Central memory CD4-positive, alpha-beta T cell (primary cell): ENCODE measurements around the gene SLC4A4.
"Not testable (repeated sequence)": the region's sequence is repeated elsewhere in the genome, so short reads cannot be mapped to it uniquely, and the experiment has no call there.

Experiments
- DNase-seq: peaks from one replicate; pipeline ENCODE4 v3.0.0; 2022

Gene SLC4A4

DNA sequence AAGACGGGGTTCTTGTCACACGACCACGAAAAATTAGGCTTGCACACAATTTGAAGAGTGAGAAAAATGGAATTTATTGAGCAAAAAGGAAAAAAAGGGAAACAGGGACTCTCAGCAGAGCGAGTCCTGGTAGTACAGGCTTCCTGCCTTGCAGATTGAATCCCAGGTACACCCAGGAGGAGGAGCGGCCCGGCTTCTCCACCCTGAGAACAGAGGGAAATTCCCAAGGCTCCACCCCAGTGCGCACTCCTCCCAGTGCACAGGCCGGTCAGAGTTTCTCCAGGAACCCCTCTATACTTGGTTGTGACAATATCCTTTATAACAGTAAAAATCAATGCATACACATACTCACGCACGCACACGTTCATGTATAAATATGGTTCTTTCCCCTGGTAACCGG is 22.0 kb downstream of the SLC4A4 start:
- DNase-seq, result no peak

DNA sequence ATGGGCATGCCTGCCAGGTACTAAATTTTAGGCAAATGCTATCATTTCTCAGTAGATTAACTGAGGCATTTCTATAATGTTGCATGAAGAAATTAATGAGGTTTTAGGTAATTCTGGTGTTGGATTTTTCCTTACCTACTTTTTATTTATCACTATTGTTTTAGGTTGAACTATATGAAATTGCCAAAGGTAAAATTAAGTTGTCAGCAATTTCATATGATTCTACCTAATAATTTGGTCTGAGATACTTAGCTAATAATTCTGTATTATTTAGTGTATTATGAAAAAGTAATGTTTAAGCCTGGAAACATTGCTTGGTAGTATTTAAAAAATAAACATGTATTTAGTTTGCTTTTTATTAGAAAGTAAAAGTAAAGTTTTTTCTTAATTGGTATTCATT is 22.7 kb downstream of the SLC4A4 start:
- DNase-seq, result no peak

DNA sequence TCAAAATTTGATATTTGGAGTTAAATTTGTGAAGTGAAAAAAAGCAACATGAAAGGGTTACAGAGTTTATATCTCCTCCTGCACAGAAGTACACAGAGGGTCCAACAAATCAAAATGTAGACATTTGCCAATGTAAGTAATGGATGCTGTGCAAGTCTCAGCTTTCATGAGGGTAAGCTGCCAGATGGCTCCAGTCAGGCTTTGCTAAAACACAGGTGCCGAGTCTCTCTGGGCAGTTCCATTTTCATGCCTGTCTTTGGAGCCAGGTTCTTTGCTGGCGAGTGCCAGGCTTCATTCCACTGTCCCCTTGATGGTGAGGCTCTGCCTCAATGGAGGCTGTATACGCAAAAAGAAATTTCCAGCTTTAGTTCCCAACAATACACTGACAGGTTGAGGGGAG is 27.9 kb downstream of the SLC4A4 start:
- no peak for DNase-seq

GRCh38 chr4:71367546-71367945 is 28.7 kb downstream of the SLC4A4 start:
- no peak for DNase-seq

GRCh38 chr4:71368906-71369305 is 30.1 kb downstream of the SLC4A4 start:
- DNase-seq, result no peak

GRCh38 chr4:71369536-71369935 is 30.7 kb downstream of the SLC4A4 start:
- no peak for DNase-seq

- DNase-seq, result no peak
Observed at GRCh38 chr4:71375494-71375893, 36.7 kb downstream of the SLC4A4 start.

DNA sequence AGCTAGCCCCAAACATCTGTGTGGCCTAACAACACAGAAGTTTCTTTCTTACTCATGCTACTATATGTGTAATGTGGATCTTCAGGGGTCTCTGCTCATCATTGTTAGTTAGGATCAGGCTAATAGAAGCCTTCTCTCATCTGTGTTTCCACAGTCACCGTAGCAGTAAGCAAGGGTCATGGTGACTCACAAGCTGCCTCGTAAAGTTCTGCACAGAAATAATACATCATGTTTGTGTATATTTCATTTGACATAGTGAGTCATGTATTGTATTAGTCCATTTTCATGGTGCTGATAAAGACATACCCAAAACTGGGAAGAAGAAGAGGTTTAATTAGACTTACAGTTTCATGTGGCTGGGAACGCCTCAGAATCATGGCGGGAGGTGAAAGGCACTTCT is 38.7 kb downstream of the SLC4A4 start:
- DNase-seq, result no peak

GRCh38 chr4:71379126-71379525 is 40.3 kb downstream of the SLC4A4 start:
- no peak for DNase-seq

GRCh38 chr4:71380788-71381187 is 42.0 kb downstream of the SLC4A4 start:
- DNase-seq, result no peak

DNA sequence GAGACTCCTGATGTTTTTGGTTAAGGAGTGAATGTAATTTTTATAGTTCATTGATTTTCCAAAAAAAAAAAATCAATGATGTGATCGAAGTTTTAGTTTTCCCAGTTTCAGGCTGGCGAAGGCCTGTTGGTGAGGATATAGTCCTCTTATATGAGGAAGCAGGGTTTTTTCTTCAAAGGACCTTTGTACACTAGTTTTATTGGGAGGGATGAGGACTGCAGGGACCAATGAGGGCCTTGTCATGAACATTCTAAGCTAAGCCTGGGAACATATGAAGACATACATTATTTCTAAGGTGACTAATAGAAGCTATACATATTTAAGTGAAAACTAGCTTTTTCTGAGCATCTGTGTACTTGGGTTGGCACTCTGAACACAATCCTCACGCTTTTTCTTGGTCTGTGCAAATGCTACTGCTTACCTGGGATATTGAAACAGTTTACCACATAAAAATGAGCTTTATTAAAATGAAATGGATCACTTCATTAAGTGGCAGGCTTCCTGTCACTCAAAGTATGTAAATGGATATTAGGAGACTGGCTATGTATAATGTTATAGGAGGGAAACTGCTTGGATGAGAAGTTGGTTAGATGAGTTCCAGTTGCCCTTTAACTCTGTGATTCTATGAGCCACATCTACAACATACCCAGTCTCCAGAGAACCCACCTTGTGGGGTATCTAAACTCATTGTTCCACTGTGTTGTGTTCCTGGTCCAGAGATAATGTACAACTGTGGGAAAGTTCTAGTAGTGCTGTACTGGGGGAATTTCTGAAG is 43.5 kb downstream of the SLC4A4 start:
- no peak for DNase-seq

- no peak for DNase-seq
Observed at GRCh38 chr4:71382900-71383560, 44.2 kb downstream of the SLC4A4 start.

DNA sequence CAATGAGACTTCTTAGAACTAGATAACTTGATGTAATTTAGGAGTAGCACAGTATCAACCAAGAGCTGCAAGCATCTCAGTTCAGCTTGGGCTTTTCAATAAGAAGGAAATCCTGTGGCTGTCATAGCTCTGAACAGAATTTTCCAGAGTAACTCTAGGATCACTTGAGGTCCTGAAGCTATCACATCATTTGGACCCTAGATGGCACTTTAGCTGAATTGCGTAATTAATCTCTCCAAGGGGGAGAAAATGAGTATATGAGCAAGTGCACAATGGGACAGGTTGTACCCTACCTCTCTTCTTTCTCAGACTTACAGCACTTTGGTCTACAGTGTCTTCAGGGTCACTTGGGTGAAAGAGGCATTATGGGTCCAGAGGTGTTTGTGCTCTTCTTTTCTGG is 45.2 kb downstream of the SLC4A4 start:
- no peak for DNase-seq

DNA sequence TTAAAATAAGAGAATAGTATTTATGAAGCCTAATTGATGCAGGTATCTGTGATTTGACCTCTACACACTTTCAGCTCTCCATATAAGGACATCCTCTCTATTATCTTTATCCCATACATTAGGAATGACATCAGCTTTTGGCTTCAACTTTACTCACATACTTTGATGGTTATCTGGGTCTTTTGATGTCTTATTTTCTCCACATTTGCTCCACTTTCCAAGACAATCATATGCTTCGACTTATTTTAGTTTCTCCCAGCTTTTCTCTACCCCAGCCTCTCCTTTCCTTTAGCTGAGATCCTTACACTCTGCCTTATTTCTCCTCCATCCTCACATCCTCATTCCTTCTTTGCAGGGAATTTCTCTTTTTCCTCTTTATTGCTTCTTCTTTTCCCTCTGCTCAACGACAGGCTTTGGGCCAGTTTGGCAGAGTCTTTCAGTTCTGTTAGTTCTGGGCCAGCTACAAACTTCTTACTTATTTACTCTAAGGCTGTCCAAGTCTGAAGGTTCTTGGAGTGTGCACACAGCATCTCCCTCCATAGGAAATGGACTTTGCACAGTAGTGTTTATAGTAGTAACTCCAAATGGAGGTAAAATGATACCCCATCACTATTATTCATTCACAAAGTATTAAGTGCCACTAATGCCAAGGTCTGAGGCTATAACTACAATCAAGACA is 50.5 kb downstream of the SLC4A4 start:
- DNase-seq, result no peak

DNA sequence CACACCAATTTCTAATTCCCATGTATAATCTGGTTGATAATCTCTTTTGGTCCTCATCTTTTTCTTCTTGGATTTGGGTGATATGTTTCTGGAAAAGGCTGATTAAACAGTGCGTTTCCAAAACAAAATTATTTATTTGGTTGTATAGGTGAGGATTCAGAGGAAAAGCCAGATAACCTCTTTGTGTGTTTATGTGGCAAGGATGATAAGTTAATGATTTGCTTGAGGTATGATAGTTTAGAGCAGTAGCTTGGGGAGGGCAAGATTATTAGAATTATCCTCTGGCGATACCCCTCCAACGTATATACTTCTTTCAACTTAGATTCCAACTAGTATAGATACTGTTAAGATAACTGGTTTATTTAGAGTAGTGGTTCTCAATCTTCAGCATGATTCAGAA is 53.3 kb downstream of the SLC4A4 start:
- no peak for DNase-seq

GRCh38 chr4:71396382-71396781 is 57.6 kb downstream of the SLC4A4 start:
- no peak for DNase-seq

GRCh38 chr4:71400810-71401209 is 62.0 kb downstream of the SLC4A4 start:
- DNase-seq, result no peak

DNA sequence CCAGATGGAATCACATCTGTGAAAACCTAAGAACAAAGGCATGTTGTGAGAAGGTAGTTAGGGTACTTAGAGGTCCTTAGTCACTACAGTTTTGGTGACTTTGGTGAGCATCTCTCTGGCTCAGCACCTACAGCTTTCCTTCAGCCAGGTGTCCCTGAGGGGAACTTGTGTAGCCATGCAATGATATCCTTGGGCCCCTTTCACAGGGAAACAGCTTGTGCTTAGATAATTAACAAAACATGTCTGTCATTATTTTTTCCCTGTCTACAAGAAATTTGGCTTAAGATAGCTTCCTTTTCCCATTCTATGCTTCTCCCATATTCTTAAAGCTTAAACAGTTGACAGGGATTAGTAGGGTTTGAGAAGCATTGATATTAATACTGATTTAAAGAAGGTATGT is 63.8 kb downstream of the SLC4A4 start:
- DNase-seq, result no peak

DNA sequence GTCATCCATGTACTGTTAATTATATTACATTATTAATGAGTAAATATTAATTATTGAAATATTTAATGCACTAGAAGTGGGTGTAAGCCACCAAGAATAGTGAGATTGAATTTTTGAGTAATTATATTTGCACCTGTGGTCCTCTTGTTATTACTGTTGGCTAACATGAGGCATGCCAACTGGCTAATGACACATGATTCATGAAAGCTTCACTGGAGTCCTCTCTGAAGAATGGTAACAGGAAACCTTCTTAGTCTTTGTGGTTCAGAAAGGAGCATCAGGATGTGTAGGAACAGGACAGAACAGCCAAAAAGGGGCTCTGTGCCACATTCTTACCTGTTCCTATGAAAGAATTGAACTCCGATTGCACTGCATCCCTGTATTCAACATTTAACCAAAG is 65.2 kb downstream of the SLC4A4 start:
- no peak for DNase-seq

- DNase-seq, result no peak
Observed at GRCh38 chr4:71405791-71406190, 67.0 kb downstream of the SLC4A4 start.

- DNase-seq, result no peak
Observed at GRCh38 chr4:71406459-71406963, 67.7 kb downstream of the SLC4A4 start.

DNA sequence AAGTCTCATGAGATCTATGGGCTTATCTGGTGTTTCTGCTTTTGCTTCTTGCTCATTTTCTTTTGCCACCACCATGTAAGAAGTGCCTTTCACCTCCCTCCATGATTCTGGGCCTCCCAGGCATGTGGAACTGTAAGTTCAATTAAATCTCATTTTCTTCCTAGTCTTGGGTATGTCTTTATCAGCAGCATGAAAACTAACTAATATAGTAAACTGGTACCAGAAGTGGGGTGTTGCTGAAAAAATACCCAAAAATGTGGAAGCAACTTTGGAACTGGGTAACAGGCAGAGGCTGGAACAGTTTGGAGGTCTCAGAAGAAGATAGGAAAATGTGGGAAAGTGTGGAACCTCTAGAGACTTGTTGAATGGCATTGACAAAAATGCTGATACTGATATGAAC is 70.1 kb downstream of the SLC4A4 start:
- not testable (repeated sequence) for DNase-seq

- no peak for DNase-seq
Observed at GRCh38 chr4:71411981-71412380, 73.2 kb downstream of the SLC4A4 start.

DNA sequence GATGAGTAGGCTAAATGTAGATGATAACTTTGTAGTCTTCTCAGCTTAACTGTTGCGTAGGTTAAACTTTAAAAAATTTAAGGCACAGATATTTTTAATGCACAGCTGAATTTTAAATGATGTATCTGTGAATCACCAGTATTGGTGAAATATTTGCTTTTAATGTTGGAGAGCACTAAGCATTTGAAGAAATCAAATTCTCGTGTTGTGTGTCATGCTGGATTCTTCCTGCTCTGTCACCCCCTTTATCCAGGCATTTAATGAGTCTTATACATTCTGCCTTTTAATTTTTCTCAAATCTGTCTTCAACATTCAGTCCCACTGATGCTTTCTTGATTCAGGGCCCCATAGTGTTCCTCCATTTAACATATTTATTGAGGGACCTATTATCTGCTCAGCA is 76.7 kb downstream of the SLC4A4 start:
- DNase-seq, result no peak
